ENCODE results near the gene CLCNKB. TPM values are rescaled to one million over a fixed set of nuclear protein-coding genes. Genes with fewer than 3 reads are reported as not detected.
A peak's percentile ranks its signal among the peaks of the same experiment; 100 is the strongest.

CLCNKB gene
- total RNA-seq, 1 donor from 2014 or later: 0.64 TPM

DNA sequence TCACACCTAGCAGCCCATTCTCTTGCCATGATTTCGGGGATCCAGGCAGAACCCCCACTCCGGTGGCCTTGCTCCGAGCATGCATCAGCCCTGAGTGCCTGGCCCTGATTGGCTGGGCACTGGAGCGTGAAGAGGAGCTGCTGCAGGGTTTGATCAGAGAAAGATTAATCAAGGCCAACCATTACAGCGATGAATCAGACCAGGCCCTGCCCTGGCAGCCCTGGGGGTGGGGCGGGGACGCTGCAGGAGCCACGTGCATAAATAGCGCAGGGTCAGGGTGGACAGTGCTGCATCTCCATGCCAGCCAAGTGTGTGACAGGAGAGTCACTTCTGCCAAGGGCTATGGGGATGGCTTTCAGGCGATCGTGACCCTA lies 33.3 kb downstream of the CLCNKB start:
- Histone ChIP-seq H3K4me3 (ENCODE audit: insufficient read depth, low read depth, low read length) (no peak overlapping the region), H3K4me2 (ENCODE audit: low read length) (peak overlapping the region; percentile 48), H4K20me1 (ENCODE audit: insufficient read depth, low read length) (no peaks in the 10 kb centered on the region), H3K9me3 (ENCODE audit: insufficient read depth, low read depth, low read length) (no peaks in the 10 kb centered on the region), H2AFZ (ENCODE audit: low read depth, low read length) (peak overlapping the region; percentile 26), H3K9ac (ENCODE audit: low read length) (peak overlapping the region; percentile 65), H3K4me1 (ENCODE audit: insufficient read depth, low read length) (peaks cover 35% of the 10 kb centered on the region), H3K27me3 (ENCODE audit: insufficient read depth, low read length) (no peaks in the 10 kb centered on the region), H3K36me3 (ENCODE audit: insufficient read depth, low read length) (no peaks in the 10 kb centered on the region), H3K27ac (ENCODE audit: low read depth, low read length) (peak overlapping the region; percentile 80), H3K79me2 (ENCODE audit: insufficient read depth, low read length) (no peaks in the 10 kb centered on the region)
- Mint-ChIP-seq H3K4me3 (ENCODE audit: unreplicated experiment) (no peak overlapping the region), H3K27ac (ENCODE audit: unreplicated experiment) (no peak overlapping the region), H3K36me3 (ENCODE audit: low read depth, unreplicated experiment) (no peaks in the 10 kb centered on the region), H3K4me1 (ENCODE audit: low read depth, unreplicated experiment) (peaks cover 5% of the 10 kb centered on the region), H3K27me3 (ENCODE audit: low read depth, unreplicated experiment) (peaks cover 28% of the 10 kb centered on the region), H3K9me3 (ENCODE audit: unreplicated experiment) (no peaks in the 10 kb centered on the region)
- FAIRE-seq (no peak), DNase-seq (ENCODE audit: low read depth) (peak; percentile 67)
- TF ChIP-seq EZH2 (IDR thresholded peaks at IDR 0.05; ENCODE audit: insufficient read depth, low read length): no peak
- TF ChIP-seq, protein P1, sequence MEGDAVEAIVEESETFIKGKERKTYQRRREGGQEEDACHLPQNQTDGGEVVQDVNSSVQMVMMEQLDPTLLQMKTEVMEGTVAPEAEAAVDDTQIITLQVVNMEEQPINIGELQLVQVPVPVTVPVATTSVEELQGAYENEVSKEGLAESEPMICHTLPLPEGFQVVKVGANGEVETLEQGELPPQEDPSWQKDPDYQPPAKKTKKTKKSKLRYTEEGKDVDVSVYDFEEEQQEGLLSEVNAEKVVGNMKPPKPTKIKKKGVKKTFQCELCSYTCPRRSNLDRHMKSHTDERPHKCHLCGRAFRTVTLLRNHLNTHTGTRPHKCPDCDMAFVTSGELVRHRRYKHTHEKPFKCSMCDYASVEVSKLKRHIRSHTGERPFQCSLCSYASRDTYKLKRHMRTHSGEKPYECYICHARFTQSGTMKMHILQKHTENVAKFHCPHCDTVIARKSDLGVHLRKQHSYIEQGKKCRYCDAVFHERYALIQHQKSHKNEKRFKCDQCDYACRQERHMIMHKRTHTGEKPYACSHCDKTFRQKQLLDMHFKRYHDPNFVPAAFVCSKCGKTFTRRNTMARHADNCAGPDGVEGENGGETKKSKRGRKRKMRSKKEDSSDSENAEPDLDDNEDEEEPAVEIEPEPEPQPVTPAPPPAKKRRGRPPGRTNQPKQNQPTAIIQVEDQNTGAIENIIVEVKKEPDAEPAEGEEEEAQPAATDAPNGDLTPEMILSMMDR (IDR thresholded peaks at IDR 0.05; ENCODE audit: insufficient read depth, low read depth, low read length): no peak

DNA sequence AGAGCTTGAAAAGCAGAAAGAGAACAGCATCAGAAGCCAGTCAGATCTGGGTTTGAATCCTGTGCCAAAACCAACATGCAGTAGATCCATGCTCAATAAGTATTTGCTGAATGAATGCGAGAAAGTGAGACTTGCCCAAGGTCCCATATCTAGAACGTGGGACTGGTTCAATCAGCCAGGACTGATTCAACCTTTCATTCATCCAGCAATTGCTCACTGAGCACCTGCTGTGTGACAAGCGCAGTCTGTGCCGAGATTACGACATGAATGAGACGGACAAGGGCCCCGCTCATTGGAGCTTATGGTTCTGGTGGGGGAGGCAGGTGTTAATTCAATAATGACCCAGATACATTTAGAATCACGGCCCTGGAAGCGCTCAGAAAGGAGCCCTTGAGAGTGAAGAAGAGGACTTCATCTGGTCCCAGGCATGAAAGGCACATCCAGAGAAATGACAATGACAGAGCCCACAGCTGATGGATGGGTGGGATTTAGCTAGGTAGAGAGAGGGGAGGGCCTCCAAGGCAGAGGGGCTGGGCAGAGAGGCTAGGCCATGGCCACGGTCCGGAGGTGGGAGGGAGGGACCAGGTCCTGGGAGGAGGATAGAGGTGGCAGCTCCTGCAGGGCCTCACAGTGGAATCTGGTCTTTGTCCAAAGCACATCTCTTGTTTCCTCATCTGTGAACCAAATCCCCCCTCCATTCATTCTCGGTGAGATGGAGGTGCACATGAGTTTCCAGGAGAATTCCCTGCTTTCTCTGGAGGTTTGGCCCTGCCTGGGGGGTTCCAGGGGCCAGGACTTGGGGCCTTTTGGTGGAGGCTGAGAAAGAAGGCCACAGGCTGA lies 34.0 kb downstream of the CLCNKB start:
- DNase-seq (ENCODE audit: low read depth) (peak; percentile 13), FAIRE-seq (no peak)
- peaks cover 25% of the 10 kb centered on the region for H3K27me3 Mint-ChIP-seq (ENCODE audit: low read depth, unreplicated experiment)

More for the DNA sequence above, 34.0 kb downstream of the CLCNKB start:
- no peak for TF ChIP-seq EZH2 (IDR thresholded peaks at IDR 0.05; ENCODE audit: insufficient read depth, low read length)
- TF ChIP-seq, protein P1 (IDR thresholded peaks at IDR 0.05; ENCODE audit: insufficient read depth, low read depth, low read length): no peak
- Mint-ChIP-seq H3K4me3 (ENCODE audit: unreplicated experiment) (no peak overlapping the region), H3K9me3 (ENCODE audit: unreplicated experiment) (no peaks in the 10 kb centered on the region), H3K4me1 (ENCODE audit: low read depth, unreplicated experiment) (peaks cover 5% of the 10 kb centered on the region), H3K36me3 (ENCODE audit: low read depth, unreplicated experiment) (no peaks in the 10 kb centered on the region), H3K27ac (ENCODE audit: unreplicated experiment) (peak overlapping the region; percentile 28)
- no peak overlapping the region for H3K4me3 ChIP-seq (ENCODE audit: insufficient read depth, low read depth, low read length)
- H3K9ac ChIP-seq (ENCODE audit: low read length): no peak overlapping the region
- peaks cover 35% of the 10 kb centered on the region for H3K4me1 ChIP-seq (ENCODE audit: insufficient read depth, low read length)
- H2AFZ ChIP-seq (ENCODE audit: low read depth, low read length): no peak overlapping the region
- no peak overlapping the region for H3K27ac ChIP-seq (ENCODE audit: low read depth, low read length)
- peak overlapping the region; percentile 48 for H3K4me2 ChIP-seq (ENCODE audit: low read length)
- no peaks in the 10 kb centered on the region for H3K9me3 ChIP-seq (ENCODE audit: insufficient read depth, low read depth, low read length)
- no peaks in the 10 kb centered on the region for H3K36me3 ChIP-seq (ENCODE audit: insufficient read depth, low read length)
- H3K79me2 ChIP-seq (ENCODE audit: insufficient read depth, low read length): no peaks in the 10 kb centered on the region
- H4K20me1 ChIP-seq (ENCODE audit: insufficient read depth, low read length): no peaks in the 10 kb centered on the region
- H3K27me3 ChIP-seq (ENCODE audit: insufficient read depth, low read length): no peaks in the 10 kb centered on the region
